ENCODE data around the gene CLK2.

Gene CLK2

DNA sequence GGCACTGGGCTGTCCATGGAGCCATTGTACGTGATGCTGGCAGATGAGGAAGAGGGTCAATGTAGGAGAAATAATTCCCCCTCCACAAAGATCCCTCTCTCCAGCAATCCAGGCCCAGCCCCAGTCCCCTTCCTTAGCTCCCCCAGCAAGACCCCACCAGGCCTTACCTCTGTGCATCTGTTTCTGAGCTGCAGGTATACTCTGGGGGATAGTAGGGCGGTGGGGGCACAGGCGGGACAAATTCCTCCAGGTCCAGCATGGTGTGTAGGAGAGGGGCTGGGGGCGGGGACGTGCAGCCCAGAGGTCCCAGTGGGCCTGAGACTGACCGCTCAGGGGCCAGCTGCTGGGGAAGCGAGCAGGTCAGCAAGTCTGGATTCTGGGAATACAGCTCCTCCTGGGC, 21.7 kb downstream of the CLK2 start:
- TF ChIP-seq, protein P1, sequence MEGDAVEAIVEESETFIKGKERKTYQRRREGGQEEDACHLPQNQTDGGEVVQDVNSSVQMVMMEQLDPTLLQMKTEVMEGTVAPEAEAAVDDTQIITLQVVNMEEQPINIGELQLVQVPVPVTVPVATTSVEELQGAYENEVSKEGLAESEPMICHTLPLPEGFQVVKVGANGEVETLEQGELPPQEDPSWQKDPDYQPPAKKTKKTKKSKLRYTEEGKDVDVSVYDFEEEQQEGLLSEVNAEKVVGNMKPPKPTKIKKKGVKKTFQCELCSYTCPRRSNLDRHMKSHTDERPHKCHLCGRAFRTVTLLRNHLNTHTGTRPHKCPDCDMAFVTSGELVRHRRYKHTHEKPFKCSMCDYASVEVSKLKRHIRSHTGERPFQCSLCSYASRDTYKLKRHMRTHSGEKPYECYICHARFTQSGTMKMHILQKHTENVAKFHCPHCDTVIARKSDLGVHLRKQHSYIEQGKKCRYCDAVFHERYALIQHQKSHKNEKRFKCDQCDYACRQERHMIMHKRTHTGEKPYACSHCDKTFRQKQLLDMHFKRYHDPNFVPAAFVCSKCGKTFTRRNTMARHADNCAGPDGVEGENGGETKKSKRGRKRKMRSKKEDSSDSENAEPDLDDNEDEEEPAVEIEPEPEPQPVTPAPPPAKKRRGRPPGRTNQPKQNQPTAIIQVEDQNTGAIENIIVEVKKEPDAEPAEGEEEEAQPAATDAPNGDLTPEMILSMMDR (IDR thresholded peaks at IDR 0.05; ENCODE audit: low read length): no peak
- TF ChIP-seq EZH2 (optimal IDR thresholded peaks at IDR 0.05; ENCODE audit: low read depth, low read length) (no peak), EZH2phosphoT487 (IDR thresholded peaks at IDR 0.05; ENCODE audit: low read length) (no peak)
- no peak overlapping the region for H3K4me2 ChIP-seq (ENCODE audit: low read depth, low read length)
- peaks cover 11% of the 10 kb centered on the region for H3K4me1 ChIP-seq (ENCODE audit: low read length)
- no peak overlapping the region for H2AFZ ChIP-seq (ENCODE audit: low read length)
- no peaks in the 10 kb centered on the region for H3K27me3 ChIP-seq (replicated peaks; ENCODE audit: insufficient read depth, low read length)
- no peaks in the 10 kb centered on the region for H3K9me3 ChIP-seq (replicated peaks; ENCODE audit: insufficient read depth, low read length)
- no peak for DNase-seq
- H3F3A ChIP-seq (ENCODE audit: insufficient read depth, low read length): peaks cover 3% of the 10 kb centered on the region; the same call in 1 of the 2 replicates
- H4K20me1 ChIP-seq (ENCODE audit: insufficient read depth, low read length): no peaks in the 10 kb centered on the region
- H3K9me2 ChIP-seq (replicated peaks; ENCODE audit: insufficient read depth, low read length): no peaks in the 10 kb centered on the region
- H3K4me3 ChIP-seq (ENCODE audit: low read length): no peak overlapping the region
- H3K36me3 ChIP-seq (replicated peaks; ENCODE audit: insufficient read depth, low read length): no peaks in the 10 kb centered on the region
- H3K79me2 ChIP-seq (ENCODE audit: low read length): 0 out of 2 replicates have a peak, but pooled peaks cover 8% of the 10 kb centered on the region
- H3K9ac ChIP-seq (ENCODE audit: low read length): no peak overlapping the region
- no peak overlapping the region for H3K27ac ChIP-seq (ENCODE audit: low read length)

DNA sequence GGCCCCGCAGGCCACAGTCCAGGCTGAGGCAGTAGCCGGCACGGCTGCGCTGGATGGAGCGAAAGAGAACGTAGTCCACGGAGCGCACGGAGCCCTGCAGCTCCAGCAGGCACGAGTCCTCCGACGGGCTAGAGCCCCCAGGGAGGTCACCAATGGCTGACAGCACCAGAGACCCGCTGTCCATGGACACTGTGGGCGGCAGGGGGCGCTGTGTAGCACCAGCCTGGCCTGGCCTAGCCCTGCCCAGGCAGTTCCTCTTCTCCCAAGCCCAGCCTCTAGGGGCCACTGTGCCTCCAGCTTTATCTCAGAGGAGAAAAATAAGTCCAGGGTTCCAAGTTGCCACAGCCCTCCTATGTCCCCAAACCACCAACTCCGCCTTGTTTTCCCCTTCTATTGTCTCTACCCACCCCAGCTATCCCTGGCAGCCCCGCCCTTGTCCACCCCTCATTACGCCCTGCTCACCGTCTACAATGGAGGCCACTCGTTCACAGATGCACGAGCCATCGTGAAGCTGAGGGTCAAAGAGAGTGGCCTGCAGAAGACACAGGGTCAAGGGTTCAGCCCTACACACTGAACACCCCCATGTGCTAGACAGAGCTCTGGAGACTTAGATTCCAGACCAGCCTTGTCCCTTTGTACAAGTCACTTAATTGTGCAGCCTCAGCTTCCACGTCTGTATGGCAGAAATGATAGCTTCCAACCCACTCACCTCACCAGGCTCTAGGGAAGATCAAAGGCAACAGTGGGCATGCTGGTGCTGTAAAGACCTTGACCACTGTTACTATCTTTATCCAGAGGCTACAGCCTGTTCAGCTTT, 22.5 kb downstream of the CLK2 start:
- H3K9ac ChIP-seq (ENCODE audit: low read length): peak overlapping the region; percentile 60
- TF ChIP-seq, protein P1 (IDR thresholded peaks at IDR 0.05; ENCODE audit: low read length): peak; percentile 100
- no peak for TF ChIP-seq EZH2 (optimal IDR thresholded peaks at IDR 0.05; ENCODE audit: low read depth, low read length)
- TF ChIP-seq EZH2phosphoT487 (IDR thresholded peaks at IDR 0.05; ENCODE audit: low read length): no peak
- H3K27ac ChIP-seq (ENCODE audit: low read length): no peak overlapping the region
- H3K9me2 ChIP-seq (replicated peaks; ENCODE audit: insufficient read depth, low read length): no peaks in the 10 kb centered on the region
- no peaks in the 10 kb centered on the region for H3F3A ChIP-seq (ENCODE audit: insufficient read depth, low read length)
- peak overlapping the region; percentile 97 for H3K4me2 ChIP-seq (ENCODE audit: low read depth, low read length)
- peaks cover 11% of the 10 kb centered on the region for H3K4me1 ChIP-seq (ENCODE audit: low read length)
- no peaks in the 10 kb centered on the region for H3K36me3 ChIP-seq (replicated peaks; ENCODE audit: insufficient read depth, low read length)
- peak; percentile 96 for DNase-seq
- H3K9me3 ChIP-seq (replicated peaks; ENCODE audit: insufficient read depth, low read length): no peaks in the 10 kb centered on the region
- H4K20me1 ChIP-seq (ENCODE audit: insufficient read depth, low read length): no peaks in the 10 kb centered on the region
- H3K4me3 ChIP-seq (ENCODE audit: low read length): peak overlapping the region; percentile 62
- H3K27me3 ChIP-seq (replicated peaks; ENCODE audit: insufficient read depth, low read length): no peaks in the 10 kb centered on the region
- H2AFZ ChIP-seq (ENCODE audit: low read length): peak overlapping the region; percentile 98
- H3K79me2 ChIP-seq (ENCODE audit: low read length): 0 out of 2 replicates have a peak, but pooled peaks cover 8% of the 10 kb centered on the region

DNA sequence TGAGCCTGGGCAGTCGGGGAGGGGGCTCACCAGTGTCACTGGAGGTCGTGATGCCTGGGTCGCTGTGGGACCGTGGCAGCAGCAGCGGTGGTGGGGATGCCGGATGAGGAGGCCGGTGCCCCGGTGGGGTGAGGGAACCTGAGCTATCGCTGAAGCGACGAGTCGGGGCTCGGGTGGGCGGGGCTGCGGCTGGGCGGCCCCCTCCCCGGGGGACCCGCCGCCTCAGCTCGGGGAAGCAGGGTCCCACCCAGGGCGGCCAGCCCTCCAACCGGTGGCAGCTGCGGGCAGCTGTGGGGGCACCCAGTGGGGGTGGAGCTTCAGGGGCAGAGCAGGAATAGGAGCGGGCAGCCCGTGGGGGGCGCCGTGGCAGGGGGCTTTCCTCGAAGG, 23.1 kb downstream of the CLK2 start:
- Histone ChIP-seq H3K36me3 (replicated peaks; ENCODE audit: insufficient read depth, low read length) (no peaks in the 10 kb centered on the region), H2AFZ (ENCODE audit: low read length) (peak overlapping the region; percentile 98), H3K9ac (ENCODE audit: low read length) (peak overlapping the region; percentile 60), H3K4me2 (ENCODE audit: low read depth, low read length) (peak overlapping the region; percentile 97), H3K27me3 (replicated peaks; ENCODE audit: insufficient read depth, low read length) (no peaks in the 10 kb centered on the region), H3K9me3 (replicated peaks; ENCODE audit: insufficient read depth, low read length) (no peaks in the 10 kb centered on the region), H3K4me1 (ENCODE audit: low read length) (peaks cover 12% of the 10 kb centered on the region), H3K9me2 (replicated peaks; ENCODE audit: insufficient read depth, low read length) (no peaks in the 10 kb centered on the region), H4K20me1 (ENCODE audit: insufficient read depth, low read length) (no peaks in the 10 kb centered on the region), H3K27ac (ENCODE audit: low read length) (no peak overlapping the region), H3K4me3 (ENCODE audit: low read length) (peak overlapping the region; percentile 62), H3K79me2 (ENCODE audit: low read length) (0 out of 2 replicates have a peak, but pooled peaks cover 8% of the 10 kb centered on the region), H3F3A (ENCODE audit: insufficient read depth, low read length) (no peaks in the 10 kb centered on the region)
- no peak for TF ChIP-seq EZH2phosphoT487 (IDR thresholded peaks at IDR 0.05; ENCODE audit: low read length)
- no peak for TF ChIP-seq EZH2 (optimal IDR thresholded peaks at IDR 0.05; ENCODE audit: low read depth, low read length)
- no peak for DNase-seq

All from MM.1S (cell line).